ENCODE measurements around the gene SLC6A16.

SLC6A16 gene

DNA sequence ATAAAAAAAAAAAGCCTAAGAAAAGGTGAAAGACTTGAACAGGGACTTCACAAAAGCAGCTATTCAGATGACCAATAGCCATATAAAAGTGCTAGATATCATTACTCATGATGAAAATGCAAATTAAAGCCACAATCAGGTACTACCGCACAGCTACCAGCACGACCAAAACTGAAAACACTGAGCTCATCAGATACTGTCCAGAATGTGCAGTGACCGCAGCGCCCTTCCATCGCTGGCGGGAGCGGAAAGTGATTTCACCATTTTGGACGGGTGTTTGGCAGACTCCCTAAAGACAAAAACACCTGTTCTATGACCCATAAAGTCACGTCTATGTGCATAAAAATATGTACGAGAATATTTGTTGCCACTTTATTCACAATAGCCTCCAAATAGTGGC is 60.7 kb downstream of the SLC6A16 start:
- DNase-seq, result no peak

DNA sequence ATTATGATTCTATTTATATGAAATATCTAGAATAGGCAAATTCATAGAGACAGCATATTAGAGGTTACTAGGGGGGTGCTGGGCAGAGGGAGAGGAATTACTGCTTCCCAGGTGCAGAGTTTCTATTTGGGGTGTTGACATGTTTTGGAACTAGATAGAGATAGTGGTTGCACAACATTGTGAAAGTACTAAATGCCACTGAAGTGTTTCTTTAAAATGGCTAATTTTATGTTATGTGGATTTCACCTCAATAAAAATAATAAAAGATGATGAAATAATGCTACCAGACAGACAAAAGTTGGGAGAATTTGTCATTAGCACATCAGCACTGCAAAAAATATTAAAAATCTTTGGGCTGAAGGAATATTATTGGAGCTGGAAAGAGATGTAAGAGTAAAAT is 63.4 kb downstream of the SLC6A16 start:
- no peak for DNase-seq

DNA sequence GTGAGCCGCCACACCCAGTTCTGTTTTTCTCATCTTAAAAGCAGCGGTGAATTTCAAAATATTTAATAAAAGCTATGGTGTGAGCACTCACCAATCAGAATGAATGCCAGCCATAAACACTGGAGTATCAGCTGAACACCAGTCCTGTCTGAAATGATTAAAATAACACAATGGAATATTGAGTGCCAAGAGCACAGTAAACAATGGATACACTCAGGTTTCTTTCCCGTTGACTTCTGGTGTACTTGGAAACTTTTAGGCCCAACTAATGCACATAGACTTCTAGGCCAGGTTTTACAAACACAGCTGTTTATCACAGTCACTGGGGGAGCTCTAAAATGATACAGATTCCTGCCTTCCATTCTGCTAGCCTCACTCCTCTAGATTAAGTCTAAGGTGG is 68.3 kb downstream of the SLC6A16 start:
- DNase-seq, result no peak

DNA sequence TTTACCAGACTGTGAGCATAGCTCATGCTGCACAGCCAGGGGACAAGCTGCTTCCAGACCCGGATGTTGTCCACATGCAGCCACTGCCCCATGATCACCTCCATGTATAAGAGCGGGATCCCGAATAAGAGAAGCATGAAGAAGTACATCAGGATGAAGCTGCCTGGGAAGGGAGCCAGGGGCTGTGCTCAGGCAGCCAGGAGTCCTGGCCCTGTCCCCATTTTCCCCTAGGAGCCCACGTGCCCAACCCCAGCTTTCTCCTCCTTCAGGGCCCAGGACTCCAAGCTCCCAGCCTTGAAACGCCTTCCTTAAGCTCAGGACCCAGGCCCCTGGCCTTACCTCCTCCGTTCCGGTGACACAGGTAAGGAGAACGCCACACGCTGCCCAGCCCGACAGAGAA is 69.3 kb downstream of the SLC6A16 start:
- no peak for DNase-seq

DNA sequence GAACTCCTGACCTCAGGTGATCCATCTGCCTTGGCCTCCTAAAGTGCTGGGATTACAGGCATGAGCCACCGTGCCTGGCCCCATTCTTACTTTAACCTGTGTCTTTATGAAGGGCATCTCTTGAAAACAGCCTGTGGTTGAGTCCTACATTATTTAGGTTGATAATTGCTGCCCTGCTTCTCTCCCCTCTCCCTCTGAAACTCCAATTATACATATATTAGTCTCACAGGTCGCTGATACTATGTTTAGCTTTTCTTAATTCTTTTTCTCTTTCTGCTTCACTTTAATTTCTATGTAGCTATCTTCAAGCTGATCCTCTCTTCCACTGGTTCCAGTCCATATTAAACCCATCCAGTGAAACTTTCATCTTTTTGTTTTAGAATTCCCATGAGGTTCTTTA is 75.1 kb downstream of the SLC6A16 start:
- DNase-seq, result no peak

DNA sequence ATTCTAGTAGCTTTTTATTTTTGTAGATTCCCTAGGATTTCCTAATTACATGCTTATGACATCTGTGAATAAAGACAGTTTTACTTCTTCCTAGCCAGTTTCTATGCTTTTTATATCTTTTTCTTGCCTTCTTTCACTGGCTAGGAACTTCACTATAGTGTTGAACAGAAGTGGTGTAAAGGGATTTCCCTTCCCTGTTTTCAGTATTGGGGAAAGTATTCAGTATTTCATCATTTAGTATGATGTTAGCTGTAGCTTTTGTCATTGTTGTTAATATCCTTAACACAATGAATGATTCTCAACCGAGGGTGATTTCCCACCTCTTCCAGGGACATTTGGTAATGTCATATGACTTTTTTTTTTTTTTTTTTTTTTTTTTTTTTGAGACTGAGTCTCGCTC is 77.3 kb downstream of the SLC6A16 start:
- DNase-seq, result no peak

DNA sequence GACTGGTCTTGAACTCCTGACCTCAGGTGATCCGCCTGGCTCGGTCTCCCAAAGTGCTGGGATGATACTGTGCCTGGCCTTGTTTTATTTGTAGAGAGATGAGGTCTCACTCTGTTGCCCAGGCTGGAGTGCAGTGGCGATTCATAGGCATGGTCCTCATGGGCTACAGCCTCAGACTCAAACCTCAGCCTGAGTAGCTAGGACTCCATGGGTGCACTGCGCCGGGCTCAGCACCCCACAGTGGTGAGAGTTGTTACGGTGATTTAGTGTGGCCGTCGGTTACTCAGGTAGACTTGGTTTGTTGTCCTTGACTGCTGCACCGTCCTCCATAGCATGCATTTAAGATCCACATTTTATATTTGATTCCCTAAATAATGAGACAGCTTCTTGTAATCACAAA is 80.7 kb downstream of the SLC6A16 start:
- no peak for DNase-seq

DNA sequence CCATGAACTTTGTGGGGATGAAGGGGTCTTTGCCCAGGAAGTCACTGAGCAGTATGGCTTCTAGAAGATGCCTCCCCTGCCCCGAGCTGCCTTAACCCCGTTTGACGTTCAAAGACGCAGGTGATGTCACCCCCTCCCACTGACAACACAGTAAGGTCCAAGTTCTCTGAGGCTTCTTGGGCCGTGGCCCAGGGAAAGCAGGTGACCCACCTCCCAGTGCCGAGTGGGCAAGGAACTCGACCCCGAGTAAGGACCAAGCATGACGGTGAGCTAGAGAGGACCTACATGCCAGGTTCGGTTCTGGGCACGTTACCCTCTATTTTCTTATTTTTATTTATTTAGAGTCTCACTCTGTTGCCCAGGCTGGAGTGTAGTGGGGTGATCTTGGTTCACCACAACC is 81.3 kb downstream of the SLC6A16 start:
- no peak for DNase-seq

DNA sequence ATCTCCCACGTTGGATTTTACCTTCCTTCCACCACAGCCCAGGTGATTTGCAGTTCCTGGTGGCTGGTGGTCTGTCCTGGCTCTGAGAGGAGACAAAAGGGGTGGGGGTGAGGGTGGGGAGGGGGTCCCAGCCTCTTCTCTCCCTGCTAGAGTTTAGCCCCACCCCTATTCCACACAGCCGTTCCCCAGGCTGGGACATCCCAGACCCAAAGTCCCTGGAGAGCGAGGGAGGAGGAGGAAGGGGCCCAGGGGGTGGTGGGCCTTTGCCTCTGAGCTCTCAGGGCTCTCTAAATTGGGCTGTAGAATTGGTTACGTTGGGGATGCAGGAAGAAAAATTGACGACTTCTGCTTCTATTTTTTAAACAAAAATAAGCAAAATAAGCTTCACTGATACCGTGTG is 81.9 kb downstream of the SLC6A16 start:
- DNase-seq, result no peak

DNA sequence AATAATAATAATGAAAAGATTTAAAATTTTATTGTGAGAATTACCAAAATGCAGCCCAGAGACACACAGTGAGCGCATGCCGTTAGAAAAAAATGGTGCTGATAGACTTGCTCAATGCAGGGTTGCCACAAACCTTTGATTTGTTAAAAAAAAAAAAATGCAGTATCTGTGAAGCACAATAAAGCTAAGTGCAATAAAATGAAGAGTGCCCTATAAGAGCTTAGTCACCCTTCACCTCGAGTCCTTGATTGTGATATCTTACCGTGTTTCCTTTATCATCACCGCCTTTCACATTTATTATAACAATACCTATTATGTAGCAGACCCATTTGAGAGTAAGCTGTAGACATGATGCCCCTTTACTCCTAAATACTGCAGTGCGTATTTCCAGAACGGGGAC is 83.2 kb downstream of the SLC6A16 start:
- DNase-seq, result no peak

Data from NCI-H526 treated with DMSO at 0.1 percent for 48 hours (cell line).